NCI-H2081 treated with DMSO at 0.1 percent for 48 hours (cell line): ENCODE measurements around the gene MXI1.

Experiments used
- DNase-seq: peaks from one replicate; lab custom pipeline; 2025; lab: John Stamatoyannopoulos, UW

Gene MXI1

DNA sequence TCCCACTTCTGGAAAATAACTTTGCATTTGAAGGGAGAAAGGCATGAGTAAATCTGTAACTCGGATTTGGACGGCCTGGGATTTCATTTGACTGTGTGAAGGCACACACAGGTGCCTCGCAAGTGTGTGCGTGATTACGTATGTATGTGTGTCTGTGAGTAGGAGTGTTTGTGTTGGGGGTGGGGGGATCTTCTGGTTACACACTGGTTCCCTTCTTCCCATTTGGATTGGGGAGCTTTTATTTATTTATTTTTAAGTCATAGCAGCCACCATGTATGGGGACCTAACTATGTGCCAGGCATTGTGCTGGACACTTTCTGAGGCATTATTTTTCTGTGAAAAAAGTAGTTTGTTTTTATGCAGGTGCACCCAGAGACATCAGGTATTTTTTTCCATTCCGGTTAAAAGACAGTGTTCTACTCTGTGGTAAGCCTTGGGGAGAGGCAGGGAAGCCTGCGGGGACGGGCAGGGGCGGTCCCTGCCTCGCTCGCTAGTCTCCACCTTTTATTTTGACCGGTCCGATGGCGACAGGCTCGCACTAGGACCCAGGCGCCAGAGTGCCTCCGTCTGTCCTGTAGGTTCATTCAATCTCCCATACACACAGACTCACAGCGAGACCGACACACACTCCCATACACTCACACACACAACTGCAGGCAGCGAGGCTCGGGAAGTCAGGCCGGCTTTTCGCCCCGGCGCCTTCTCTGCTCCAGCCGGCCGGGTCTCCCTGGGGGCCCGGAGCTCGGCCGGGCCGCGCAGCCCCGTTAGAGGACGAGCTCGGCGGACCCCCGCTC is at the start of gene MXI1:
MXI1 (plus strand) TSS at position 595 of the 794 bp plus-strand sequence. CDS start 204 bp downstream, outside the sequence.
- DNase-seq, result no peak

DNA sequence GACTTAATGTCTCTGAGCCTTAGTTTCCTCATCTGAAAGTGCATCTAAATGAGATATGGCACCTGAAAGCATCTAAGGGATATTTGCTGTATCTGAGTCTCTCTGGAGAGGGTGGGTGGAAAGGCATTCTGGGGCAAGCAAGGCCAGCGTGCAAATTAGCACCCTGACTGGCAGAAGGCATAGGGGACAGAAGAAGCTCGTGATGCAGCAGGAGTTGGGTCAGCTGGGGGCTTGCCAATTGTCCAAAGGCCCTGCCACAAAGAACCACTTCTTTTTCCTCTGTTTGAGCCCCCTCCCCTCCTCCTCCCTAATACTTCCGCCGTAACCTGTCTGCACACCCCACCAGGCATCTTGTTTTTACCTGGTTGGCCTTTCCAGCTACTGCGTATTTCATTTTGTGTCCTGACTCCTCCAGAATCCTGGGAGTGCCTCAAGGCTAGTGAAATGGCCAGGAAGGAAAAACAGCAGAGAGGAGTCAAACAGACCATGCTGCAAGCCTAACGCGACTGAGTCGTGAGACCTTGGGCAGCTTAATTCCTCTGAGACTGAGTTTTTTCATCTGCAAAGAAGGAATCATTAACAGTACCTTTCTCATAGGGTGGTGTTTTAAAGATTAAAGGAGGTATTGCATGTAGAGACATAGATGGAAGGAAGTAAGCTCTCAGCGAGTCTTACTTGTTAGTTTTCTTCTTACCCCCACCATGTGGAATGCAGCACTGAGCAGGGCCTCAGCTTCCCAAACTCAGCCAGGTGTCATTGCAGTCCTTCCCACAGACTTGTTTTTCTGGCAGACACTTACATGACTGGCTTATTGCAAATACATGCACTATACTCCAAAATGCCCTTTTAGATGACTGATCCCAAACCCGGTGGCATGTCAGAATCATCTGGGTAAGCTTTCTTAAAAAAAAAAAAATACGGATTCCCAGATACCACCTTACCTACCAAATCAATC is 49.1 kb upstream of the MXI1 start:
- DNase-seq, result no peak

DNA sequence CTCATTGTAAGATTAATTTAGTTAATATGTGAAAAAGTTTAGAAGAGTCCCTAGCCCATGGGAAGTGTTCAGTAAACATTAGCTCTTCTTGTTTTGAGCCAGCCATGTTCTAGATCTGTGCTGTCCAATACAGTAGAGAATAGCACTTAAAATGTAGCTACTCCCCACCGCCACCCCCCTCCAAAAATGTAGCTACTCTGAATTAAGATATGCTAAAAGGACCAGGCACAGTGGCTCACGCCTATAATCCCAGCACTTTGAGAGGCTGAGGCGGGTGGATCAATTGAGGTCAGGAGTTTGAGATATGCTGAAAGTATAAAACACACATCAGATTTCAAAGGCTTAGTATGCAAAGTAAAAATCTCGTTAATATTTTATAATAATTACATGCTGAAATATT is 47.3 kb upstream of the MXI1 start:
- no peak for DNase-seq

DNA sequence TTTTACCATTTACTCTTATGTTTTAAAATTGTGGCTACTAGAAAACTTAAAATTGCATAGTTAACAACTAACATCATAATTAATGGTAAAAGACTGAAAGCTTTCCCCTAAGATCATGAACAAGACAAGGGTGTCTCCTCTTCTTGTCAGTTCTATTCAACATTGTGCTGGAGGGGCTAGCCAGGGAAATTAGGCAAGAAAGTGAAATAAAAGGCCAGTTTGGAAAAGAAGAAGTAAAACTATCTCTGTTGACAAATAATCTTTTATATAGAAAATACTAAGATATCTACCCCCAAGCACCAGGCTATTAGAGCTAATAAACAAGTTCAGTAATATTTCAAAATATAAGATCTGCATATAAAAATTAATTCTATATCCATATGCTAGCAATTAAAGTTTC is 46.9 kb upstream of the MXI1 start:
- no peak for DNase-seq

DNA sequence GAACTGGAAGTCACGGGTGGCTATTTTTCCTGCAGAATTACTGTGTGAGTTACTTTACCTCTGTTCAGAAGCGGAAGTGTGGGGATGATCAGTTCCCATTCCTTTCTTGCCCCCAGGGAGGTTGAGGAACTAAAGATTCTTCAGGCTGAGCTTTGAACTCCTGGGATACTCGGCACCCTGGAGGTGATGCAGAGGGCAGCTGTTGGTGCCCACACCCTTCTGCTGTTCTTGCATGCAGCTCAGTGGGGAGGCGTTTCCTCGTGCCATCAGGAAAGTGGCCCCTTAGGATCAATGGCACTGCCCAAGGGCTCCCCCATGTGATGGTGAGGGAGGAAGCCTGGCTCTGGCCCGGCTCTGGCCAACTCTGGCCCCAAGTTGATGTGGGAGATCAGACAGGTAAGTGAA is 44.7 kb upstream of the MXI1 start:
- no peak for DNase-seq

DNA sequence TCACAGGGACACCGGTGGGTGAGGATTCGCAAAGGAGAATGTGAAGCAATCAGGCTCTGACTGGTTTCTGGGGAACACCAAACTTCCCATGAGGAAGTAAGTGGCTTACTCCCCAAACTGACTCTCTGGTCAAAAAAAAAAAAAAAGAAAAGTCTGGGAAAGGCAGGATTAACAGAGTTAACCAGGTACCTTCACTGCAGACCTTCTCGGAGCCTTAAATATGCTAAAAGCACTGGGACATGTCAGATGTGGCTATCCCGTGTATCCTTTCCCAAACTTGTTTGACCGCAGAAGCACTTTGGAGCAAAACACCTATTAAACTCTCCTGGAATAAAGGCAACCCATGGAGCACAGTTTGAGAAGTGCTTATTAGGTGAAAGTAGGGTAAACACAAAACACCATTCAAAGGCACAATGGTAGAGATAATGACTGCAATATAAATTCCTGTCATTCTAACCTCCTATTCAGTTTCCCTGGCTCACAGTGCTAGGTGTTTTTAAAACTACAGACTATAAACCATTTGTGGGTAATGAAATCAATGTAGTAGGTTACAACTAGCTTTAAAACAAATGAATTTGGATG is 44.1 kb upstream of the MXI1 start:
- peak; percentile 19 for DNase-seq

DNA sequence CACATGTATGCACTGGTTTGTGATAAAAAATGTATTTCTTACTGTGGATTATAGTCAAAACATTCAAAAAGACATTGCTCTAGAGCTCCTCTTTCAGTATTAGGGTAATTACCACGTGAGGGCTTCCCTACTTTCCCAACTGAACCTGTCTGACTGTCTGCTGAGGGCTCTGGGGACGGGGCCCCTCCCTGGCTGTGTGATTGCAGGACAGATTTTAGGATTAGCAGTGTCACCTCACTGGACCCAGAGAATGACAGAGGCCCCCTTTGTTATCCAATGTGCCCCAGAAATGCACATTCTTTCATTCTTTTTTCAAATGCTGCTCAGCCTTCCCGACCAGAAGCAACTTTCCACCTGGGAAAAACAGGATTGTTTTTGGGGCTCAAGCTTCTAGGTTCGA is 43.6 kb upstream of the MXI1 start:
- no peak for DNase-seq

DNA sequence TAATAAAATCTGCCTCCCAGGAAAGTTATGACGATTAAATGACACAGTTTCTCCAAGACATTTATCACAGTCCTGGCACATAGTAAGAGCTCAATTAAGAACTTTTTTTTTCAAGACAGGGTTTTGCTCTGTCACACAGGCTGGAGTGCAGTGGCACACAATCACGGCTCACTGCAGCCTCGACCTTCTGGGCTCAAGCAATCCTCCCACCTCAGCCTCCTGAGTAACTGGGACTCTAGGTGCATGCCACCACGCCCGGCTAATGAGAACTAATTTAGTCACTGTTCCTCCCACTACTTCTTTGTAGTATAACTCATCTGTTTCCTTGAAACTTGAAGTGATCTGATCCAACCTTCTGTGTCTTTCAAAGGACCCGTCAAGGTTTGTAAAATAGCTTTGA is 42.2 kb upstream of the MXI1 start:
- no peak for DNase-seq

DNA sequence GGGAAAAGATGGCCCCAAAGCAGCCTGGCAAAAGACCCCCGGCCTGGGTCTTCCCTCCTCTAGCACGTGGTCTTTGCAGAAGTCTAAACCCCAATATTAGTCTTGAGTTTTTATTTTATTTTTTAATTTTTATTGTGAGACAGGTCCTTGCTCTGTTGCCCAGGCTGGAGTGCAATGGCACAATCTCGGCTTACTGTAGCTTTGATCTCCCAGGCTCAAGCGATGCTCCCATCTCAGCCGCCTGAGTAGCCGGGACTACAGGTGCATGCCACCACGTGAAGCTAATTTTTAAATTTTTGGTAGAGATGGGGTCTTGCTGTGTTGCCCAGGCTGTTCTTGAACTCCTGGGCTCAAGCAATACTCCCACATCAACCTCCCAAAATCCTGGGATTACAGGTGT is 40.3 kb upstream of the MXI1 start:
- DNase-seq, result no peak

DNA sequence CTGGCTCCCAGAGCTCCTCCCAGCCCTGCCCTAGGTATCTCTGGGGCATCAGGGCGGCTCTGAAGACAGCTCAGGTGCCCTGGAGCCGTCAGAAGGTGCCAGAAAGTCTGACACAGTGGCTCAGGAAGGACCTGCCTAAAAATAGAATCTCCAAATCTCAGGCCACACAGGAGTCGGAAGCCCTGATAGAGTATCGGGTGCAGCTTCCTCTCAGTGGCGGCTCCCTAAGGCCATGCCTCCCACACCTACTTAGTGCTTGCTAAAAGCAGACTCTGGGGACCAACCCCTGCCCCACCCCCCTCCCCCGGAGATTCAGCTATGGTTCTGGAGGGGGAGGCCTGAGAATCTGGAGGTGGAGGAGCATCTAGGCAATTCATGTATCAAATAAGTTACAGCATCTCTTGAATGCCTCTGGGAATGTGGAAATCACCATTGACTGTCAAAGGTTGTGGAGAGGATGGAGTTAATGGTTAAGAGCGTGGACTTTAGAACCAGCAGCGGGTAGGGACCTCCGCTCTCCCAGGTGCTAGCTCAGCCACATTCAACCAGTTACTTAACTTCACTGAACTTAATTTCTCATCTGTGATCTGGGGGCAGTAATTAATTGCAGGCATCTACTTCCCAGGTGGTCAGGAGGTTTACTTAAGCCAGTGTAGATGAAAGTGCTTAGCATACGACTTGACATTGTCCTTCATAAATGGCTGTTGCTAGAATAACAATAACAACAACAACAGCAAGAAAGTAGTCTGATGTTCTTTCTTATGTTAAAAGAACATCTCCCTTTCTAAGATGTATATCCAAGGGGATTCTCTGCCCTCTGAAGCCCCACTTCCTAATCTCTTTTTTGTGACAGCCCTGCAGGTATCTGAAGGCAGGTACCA is 38.6 kb upstream of the MXI1 start:
- no peak for DNase-seq

DNA sequence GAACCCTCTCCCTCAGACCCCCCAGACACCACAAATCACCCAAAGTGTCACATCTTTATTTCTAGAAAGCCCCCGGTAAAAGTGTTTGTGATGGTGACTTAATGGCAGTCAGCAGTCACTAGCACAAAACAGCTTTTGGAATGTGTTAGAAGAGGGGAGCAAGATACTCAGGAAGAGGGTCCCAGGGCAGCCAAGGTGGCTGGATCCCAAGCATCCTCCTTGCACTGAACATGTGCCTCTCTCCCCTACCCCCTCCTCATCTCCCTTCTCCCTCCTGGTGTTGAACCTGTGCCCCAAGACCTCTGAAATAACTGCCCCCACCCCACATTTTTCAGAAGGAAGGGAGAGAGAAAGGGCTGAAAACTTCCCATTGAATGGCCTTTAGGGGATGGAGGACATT is 37.8 kb upstream of the MXI1 start:
- DNase-seq, result no peak

DNA sequence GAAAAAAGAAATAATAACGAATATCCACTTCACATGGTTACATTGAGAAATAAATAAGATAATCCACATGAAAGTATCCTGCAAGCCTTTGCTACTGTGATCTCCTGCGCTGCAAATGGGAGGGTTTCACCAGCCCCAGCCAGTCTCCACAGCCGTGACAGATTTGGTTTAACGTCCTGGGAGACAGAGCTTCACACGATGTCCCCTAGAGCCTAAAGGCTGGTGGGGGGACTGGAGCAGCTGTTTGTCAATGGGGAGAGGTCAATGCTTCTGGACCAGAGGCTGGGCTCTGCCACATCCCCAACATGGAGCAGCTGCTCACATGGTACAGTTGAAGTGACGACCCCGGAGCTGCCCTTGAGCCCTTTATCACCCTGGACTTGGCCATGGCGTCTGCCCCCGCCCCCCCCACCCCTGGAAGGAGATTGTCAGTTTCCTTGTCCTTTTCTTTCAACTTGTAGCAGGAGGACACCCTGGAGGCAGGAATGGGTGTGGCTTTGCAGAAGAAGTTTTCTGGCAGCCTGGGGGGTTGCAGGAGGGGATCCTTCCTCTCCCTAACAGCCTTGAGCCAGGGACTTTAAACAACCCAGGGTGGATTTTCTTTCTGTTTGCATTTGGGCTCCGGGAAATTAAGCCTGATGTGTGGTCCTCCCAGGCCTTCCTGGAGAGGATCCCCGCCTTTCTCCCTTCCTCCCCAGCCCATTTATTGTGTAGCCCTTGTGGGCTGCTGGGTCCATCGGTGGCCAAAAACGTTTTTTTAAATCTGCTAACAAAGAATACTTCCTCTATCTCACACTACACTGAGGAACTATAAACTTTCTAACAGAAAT is 37.0 kb upstream of the MXI1 start:
- DNase-seq, result no peak

DNA sequence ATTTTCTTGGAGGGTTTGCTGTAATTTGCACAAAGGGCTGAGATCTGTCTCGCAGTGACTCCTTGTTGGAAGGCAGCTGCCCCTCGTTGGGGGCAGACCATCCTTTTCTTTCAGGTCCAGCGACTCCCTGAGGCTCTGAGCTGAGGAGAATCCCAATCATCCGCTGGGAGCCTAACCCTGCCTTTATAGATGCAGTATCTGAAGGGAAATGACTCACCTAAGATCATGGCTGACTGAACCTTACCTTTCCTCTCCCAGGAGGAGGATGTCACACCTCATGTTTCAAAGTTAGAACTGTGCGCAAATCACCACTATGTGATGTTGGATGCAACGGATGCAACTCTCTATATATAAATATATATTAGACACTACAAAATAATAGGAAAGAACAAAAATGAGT is 36.4 kb upstream of the MXI1 start:
- no peak for DNase-seq

DNA sequence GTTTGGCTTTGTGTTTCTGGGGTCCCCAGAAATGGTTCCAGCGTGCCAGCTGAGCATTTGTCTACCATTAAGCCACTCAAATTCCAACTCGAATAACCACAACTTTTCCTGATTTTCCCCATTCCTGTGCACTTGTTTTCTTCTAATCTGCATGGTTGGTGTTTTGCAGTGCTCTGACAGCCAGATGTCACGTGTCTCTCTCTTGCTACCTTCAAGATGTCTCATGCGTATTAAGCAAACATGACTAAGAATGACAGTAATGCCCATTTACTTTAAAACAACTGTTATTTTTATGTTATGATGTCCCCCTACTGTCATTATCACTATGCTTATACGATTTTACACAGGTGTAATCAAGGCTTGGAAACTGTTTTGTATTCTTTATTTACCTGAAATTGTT is 35.2 kb upstream of the MXI1 start:
- no peak for DNase-seq

DNA sequence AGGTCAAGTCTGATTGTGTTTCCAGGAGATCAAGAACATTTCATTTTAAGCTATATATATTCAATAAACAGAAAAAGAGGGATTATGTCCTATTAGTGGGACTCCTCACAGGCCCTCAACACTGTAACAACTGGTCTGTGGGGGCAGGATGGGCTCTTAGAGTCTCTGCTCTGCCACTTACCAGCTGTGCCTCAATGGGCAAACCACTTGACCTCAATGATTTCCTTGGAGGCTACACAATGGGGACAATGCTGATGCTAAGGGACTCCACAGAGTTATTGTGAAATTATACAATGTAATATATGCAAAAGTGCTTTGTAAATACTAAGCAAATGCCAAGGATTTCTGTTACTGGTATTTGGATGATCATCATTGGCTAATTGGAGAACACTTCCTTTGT is 33.2 kb upstream of the MXI1 start:
- no peak for DNase-seq

DNA sequence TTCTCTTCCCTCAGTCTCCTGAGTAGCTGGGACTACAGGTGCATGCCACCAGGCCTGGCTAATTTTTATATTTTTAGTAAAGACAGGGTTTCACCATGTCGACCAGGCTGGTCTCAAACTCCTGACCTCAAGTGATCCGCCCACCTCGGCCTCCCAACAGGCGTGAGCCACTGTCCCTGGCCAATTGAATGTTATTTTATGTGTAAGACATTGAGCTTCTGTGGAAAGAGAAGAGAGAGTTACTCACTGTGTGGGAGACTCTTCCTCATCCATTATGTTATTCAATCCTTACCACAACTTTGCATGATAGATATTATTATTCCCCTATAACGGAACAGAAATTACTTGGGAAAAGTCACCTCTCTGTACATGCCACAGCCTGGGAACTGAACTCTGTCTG is 32.6 kb upstream of the MXI1 start:
- no peak for DNase-seq

DNA sequence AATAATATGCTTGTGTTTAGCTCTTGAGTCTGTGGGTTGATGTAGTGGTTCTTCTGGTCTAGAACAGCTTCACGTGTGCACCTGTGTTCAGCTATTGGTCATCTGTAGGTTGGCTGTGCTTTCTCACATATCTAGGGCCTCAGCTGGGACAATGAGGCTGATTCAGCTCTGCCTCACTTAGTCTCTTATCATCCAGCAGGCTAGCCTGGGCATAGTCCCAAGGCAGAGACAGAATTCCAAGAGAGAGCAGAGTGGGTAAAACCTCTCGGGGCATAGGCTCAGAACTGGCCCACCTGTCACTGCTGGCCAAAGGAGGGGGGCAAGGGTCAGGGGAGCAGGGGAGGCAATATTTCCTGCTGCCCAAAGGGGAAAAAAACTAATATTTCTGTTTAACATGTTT is 32.0 kb upstream of the MXI1 start:
- no peak for DNase-seq

DNA sequence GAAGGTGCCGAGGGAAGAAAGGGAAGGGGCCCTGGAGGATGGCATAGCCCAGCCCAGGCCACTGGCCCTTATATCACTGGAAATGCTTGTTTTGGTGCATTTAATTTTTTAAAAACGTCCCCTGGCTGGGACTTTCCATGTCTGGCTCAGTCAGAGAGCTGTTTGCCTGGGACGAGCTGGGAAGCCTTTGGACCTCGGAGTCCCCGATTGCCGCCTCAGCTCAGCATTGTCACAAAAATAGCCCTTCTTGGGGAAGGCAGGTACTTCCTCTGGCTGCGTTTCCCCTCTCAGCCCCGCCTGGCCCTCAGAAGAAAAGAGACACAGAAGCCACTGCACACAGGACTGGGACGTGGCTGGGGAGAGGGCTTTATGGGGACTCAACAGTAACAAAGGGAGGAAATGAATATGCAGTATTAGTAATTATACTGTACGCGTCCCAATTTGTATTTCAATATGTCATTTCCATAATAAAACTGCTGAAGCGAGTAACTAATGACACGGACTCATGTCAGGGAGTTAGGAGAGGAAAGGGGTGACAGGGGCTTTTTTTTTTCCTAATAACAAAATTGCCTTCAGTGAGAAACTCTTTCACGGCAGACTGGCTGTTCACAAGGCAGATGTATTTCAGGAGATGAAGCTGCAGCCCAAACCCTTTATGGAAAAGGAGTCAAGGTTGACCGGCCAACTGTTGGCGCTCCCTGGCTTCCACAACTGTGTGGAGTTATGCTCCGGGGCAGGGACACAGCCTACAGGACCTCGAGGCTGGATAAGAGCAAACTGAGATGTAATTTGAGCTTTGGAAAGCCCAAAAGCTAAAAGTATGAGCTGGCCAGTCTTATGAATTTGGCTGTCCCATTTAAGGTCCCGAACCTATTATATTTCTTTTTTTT is 31.0 kb upstream of the MXI1 start:
- DNase-seq, result no peak

DNA sequence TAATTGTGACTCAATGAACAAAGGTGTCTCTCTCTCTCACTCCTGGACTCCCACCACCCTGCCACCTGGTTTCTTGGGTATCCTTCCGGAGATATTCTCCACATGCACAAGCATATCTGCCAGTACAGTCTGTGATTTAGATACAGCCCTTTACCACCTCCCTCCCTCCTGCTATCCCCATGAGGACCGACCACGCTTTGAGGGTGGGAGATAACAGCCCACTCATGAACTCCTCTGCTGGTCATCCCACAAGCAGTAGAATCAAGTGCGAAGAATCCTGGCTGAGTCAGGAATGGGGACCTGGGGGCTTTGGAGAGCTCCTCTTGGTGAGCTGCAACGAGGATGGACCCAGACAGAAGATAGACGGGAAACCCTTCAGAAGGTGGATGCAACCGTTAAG is 28.2 kb upstream of the MXI1 start:
- DNase-seq, result no peak

DNA sequence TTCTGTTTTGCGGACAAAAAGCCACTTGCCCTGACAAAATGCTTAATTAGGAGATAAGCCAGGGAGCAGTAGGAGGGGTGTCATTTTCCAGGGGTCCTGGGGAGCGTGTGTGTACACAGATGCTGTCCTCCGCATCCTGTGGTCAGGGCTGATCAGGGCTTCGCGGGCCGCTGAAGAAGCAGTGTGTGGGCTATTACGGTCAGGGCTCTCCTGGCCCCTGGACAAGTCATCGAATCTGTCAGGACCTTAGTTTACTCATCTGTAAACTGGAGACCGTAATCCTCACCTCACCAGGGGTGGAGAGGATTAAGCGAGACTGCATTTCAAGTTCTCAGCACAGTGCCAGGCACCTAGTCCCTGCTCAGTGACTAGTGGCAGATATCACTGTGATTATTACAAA is 26.0 kb upstream of the MXI1 start:
- no peak for DNase-seq
